Thyroid gland (tissue), 4 donors: ENCODE measurements around the gene METTL22.

Experiments used
- POLR2A ChIP-seq, 2 donors: fragments of 450-650 bp; IDR thresholded peaks; one replicate each; pipeline ENCODE4 v1.6.1; 2017; ENCODE audit warnings: antibody characterized with exemption in 2 of 2, mild to moderate bottlenecking in 2 of 2, moderate library complexity in 1 of 2
- TF ChIP-seq, protein P1 (sequence below), 6 experiments: fragments of 200-600 bp in 3 of 6; fragments of 450-650 bp in 3 of 6; sonication (generic) in 3 of 6; IDR thresholded peaks; one replicate each; pipeline ENCODE4 v1.5.1; 2016 to 2019; ENCODE audit warnings: antibody characterized with exemption in 6 of 6, mild to moderate bottlenecking in 2 of 6, inconsistent platforms in 1 of 6, moderate library complexity in 1 of 6

DNA sequence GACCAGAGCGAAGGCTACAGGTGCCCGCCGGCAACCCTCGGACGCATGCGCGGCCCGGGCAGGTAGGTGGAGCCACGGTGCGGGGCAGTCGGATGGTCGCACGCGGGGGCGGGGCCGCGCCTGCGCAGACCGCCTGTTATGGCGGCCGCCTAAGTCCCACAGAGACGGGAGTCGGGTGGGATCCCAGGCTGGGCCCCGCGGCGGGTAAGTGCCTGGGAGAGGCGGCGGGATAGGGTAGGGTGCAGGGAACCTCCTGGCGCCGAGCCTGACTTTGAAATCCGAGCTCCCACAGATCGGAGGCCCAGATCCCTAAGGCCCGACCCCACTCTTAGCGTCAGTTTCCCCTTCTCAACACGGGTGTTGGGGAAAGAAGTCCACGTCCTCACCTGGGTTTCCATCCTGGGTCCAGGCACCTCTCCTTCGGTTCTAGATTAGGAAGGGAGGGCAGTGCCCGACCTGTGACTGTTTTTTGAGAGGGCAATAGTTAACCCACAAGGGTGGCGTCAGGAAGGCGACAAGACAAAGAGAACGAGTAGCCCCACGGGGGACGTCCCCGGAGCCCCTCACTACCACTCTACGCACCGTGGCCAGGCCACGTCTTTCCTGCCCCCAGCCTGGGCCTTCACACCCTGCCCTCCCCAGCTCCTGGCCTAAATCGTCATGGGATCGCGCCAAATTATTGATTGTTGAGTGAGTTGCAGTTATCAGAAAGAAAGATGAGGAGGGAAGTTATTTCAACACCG is at the start of gene METTL22:
- TF ChIP-seq, protein P1, sequence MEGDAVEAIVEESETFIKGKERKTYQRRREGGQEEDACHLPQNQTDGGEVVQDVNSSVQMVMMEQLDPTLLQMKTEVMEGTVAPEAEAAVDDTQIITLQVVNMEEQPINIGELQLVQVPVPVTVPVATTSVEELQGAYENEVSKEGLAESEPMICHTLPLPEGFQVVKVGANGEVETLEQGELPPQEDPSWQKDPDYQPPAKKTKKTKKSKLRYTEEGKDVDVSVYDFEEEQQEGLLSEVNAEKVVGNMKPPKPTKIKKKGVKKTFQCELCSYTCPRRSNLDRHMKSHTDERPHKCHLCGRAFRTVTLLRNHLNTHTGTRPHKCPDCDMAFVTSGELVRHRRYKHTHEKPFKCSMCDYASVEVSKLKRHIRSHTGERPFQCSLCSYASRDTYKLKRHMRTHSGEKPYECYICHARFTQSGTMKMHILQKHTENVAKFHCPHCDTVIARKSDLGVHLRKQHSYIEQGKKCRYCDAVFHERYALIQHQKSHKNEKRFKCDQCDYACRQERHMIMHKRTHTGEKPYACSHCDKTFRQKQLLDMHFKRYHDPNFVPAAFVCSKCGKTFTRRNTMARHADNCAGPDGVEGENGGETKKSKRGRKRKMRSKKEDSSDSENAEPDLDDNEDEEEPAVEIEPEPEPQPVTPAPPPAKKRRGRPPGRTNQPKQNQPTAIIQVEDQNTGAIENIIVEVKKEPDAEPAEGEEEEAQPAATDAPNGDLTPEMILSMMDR (IDR thresholded peaks at IDR 0.05): no peak
- TF ChIP-seq POLR2A (IDR thresholded peaks at IDR 0.05): peak in 1 of 2 donors; percentile 77
